HEK293 (cell line): ENCODE data around the gene TOPBP1.

ENCODE experiments used
- CTCF ChIA-PET: fragments of 350-600 bp; formaldehyde crosslinking; extraction: SDS; loops from one replicate; lab custom pipeline; 2021; ENCODE audit warnings: antibody characterized with exemption; lab: Yijun Ruan, JAX
- POLR2A ChIA-PET: fragments of 300-600 bp; formaldehyde crosslinking; extraction: SDS; loops from one replicate; lab custom pipeline; 2020; ENCODE audit warnings: antibody characterized with exemption, inconsistent platforms; lab: Yijun Ruan, JAX
- H3K27ac ChIP-seq: fragments of 200-500 bp; sonication (Bioruptor generic); 2 replicates; pipeline ENCODE4 v1.5.1; 2014; ENCODE audit warnings: low read depth, low read length, control low read depth, inconsistent platforms; ENCODE audit errors: extremely low read depth
- H3K36me3 ChIP-seq, 2 experiments: fragments of 200-500 bp in 1 of 2; sonication (Bioruptor generic) in 1 of 2; 1 replicate in 1 of 2; 2 replicates in 1 of 2; pipeline ENCODE4 v1.5.1; 2014 to 2017; ENCODE audit warnings: inconsistent platforms in 2 of 2, low read length in 2 of 2; ENCODE audit not compliant: control insufficient read depth in 2 of 2, insufficient read depth in 1 of 2
- H3K4me1 ChIP-seq: fragments of 200-500 bp; sonication (Bioruptor generic); 2 replicates; pipeline ENCODE4 v1.5.1; 2014; ENCODE audit warnings: mild to moderate bottlenecking, low read length, inconsistent platforms; ENCODE audit not compliant: control insufficient read depth, insufficient read depth
- H3K4me3 ChIP-seq: 2 replicates; pipeline ENCODE4 v1.5.1; 2011; ENCODE audit warnings: low read depth, mild to moderate bottlenecking, control low read depth, low read length, moderate library complexity
- H3K9me3 ChIP-seq: fragments of 200-500 bp; sonication (Bioruptor generic); 2 replicates; pipeline ENCODE4 v1.5.1; 2014; ENCODE audit warnings: low read depth, low read length, inconsistent platforms; ENCODE audit not compliant: control insufficient read depth, insufficient read depth
- CTCF ChIP-seq: fragments of 450-650 bp; formaldehyde crosslinking; IDR thresholded peaks from 2 replicates; pipeline ENCODE4 v1.5.1; 2016; ENCODE audit warnings: missing biosample characterization, missing genetic modification characterization
- HOXD13 ChIP-seq: sonication (generic); formaldehyde crosslinking; IDR thresholded peaks from 2 replicates; pipeline ENCODE4 v1.8.0; 2022; ENCODE audit warnings: missing genetic modification reagents, borderline replicate concordance
- KLF7 ChIP-seq: fragments of 450-650 bp; formaldehyde crosslinking; IDR thresholded peaks from 2 replicates; pipeline ENCODE4 v1.5.1; 2016; ENCODE audit warnings: missing biosample characterization, missing genetic modification characterization, borderline replicate concordance
- KLF8 ChIP-seq: fragments of 450-650 bp; formaldehyde crosslinking; IDR thresholded peaks from 2 replicates; pipeline ENCODE4 v1.5.1; 2016; ENCODE audit warnings: missing biosample characterization, missing genetic modification characterization
- KLF9 ChIP-seq: fragments of 450-650 bp; formaldehyde crosslinking; IDR thresholded peaks from 2 replicates; pipeline ENCODE4 v1.5.1; 2016; ENCODE audit warnings: missing biosample characterization, missing genetic modification characterization, low read depth
- SALL2 ChIP-seq: fragments of 450-650 bp; formaldehyde crosslinking; IDR thresholded peaks from 2 replicates; pipeline ENCODE4 v1.5.0; 2017; ENCODE audit warnings: missing biosample characterization, mild to moderate bottlenecking, missing genetic modification characterization, borderline replicate concordance
- ZBTB48 ChIP-seq: fragments of 450-650 bp; formaldehyde crosslinking; IDR thresholded peaks from 2 replicates; pipeline ENCODE4 v1.5.1; 2016; ENCODE audit warnings: missing biosample characterization, missing genetic modification characterization
- ZIC2 ChIP-seq: fragments of 450-650 bp; formaldehyde crosslinking; IDR thresholded peaks from 2 replicates; pipeline ENCODE4 v1.5.1; 2016; ENCODE audit warnings: missing biosample characterization, missing genetic modification characterization
- ZNF112 ChIP-seq: fragments of 450-650 bp; formaldehyde crosslinking; IDR thresholded peaks from 2 replicates; pipeline ENCODE4 v1.5.0; 2017; ENCODE audit warnings: missing biosample characterization, missing genetic modification characterization
- ZNF121 ChIP-seq: fragments of 450-650 bp; formaldehyde crosslinking; IDR thresholded peaks from 2 replicates; pipeline ENCODE4 v1.5.1; 2016; ENCODE audit warnings: missing biosample characterization, missing genetic modification characterization
- ZNF175 ChIP-seq: fragments of 450-650 bp; formaldehyde crosslinking; IDR thresholded peaks from 2 replicates; pipeline ENCODE4 v1.5.1; 2016; ENCODE audit warnings: missing biosample characterization, missing genetic modification characterization
- ZNF2 ChIP-seq: fragments of 450-650 bp; formaldehyde crosslinking; IDR thresholded peaks from 2 replicates; pipeline ENCODE4 v1.5.1; 2016; ENCODE audit warnings: missing biosample characterization, missing genetic modification characterization
- ZNF223 ChIP-seq: fragments of 450-650 bp; formaldehyde crosslinking; IDR thresholded peaks from 2 replicates; pipeline ENCODE4 v1.5.1; 2016; ENCODE audit warnings: missing biosample characterization, missing genetic modification characterization
- ZNF302 ChIP-seq: fragments of 450-650 bp; formaldehyde crosslinking; IDR thresholded peaks from 2 replicates; pipeline ENCODE4 v1.5.1; 2016; ENCODE audit warnings: missing biosample characterization, missing genetic modification characterization, low read depth
- ZNF341 ChIP-seq: fragments of 450-650 bp; formaldehyde crosslinking; IDR thresholded peaks from 2 replicates; pipeline ENCODE4; 2016; ENCODE audit warnings: low read depth, missing biosample characterization, missing genetic modification characterization
- ZNF354C ChIP-seq: fragments of 450-650 bp; formaldehyde crosslinking; IDR thresholded peaks from 2 replicates; pipeline ENCODE4 v1.5.1; 2016; ENCODE audit warnings: missing biosample characterization, missing genetic modification characterization, low read depth, borderline replicate concordance
- ZNF510 ChIP-seq: fragments of 450-650 bp; formaldehyde crosslinking; IDR thresholded peaks from 2 replicates; pipeline ENCODE4 v1.5.1; 2018; ENCODE audit warnings: mild to moderate bottlenecking, missing genetic modification characterization, missing biosample characterization; ENCODE audit not compliant: insufficient replicate concordance
- ZNF513 ChIP-seq: fragments of 450-650 bp; IDR thresholded peaks from 2 replicates; pipeline ENCODE4 v1.5.1; 2018; ENCODE audit warnings: missing biosample characterization, missing genetic modification characterization
- ZNF555 ChIP-seq: fragments of 450-650 bp; formaldehyde crosslinking; conservative IDR thresholded peaks from 2 replicates; pipeline ENCODE4 v1.5.1; 2017; ENCODE audit warnings: missing biosample characterization, mild to moderate bottlenecking, missing genetic modification characterization, inconsistent platforms
- ZNF558 ChIP-seq: fragments of 450-650 bp; formaldehyde crosslinking; IDR thresholded peaks from 2 replicates; pipeline ENCODE4 v1.5.1; 2016; ENCODE audit warnings: missing biosample characterization, missing genetic modification characterization
- ZNF596 ChIP-seq: fragments of 450-650 bp; IDR thresholded peaks from 2 replicates; pipeline ENCODE4 v1.5.0; 2018; ENCODE audit warnings: missing biosample characterization, mild to moderate bottlenecking, missing genetic modification characterization, moderate library complexity
- ZNF610 ChIP-seq: fragments of 450-650 bp; formaldehyde crosslinking; IDR thresholded peaks from 2 replicates; pipeline ENCODE4 v1.5.1; 2016; ENCODE audit warnings: missing biosample characterization, missing genetic modification characterization, borderline replicate concordance
- ZNF623 ChIP-seq: fragments of 450-650 bp; formaldehyde crosslinking; IDR thresholded peaks from 2 replicates; pipeline ENCODE4 v1.5.1; 2016; ENCODE audit warnings: missing biosample characterization, missing genetic modification characterization
- ZNF654 ChIP-seq: fragments of 450-650 bp; formaldehyde crosslinking; IDR thresholded peaks from 2 replicates; pipeline ENCODE4 v1.5.1; 2016; ENCODE audit warnings: low read depth, missing biosample characterization, missing genetic modification characterization
- ZNF76 ChIP-seq: fragments of 450-650 bp; formaldehyde crosslinking; IDR thresholded peaks from 2 replicates; pipeline ENCODE4; 2016; ENCODE audit warnings: low read depth, missing biosample characterization, missing genetic modification characterization, borderline replicate concordance
- ZNF777 ChIP-seq: fragments of 450-650 bp; formaldehyde crosslinking; IDR thresholded peaks from 2 replicates; pipeline ENCODE4 v1.5.1; 2017; ENCODE audit warnings: missing biosample characterization, missing genetic modification characterization, borderline replicate concordance
- ZSCAN30 ChIP-seq: fragments of 450-650 bp; IDR thresholded peaks from 2 replicates; pipeline ENCODE4 v1.5.1; 2018; ENCODE audit warnings: missing biosample characterization, mild to moderate bottlenecking, missing genetic modification characterization, moderate library complexity
- TF ChIP-seq, protein P1 (sequence below): fragments of 450-650 bp; formaldehyde crosslinking; IDR thresholded peaks from 2 replicates; pipeline ENCODE4 v1.5.1; 2016; ENCODE audit warnings: missing biosample characterization, missing genetic modification characterization

TOPBP1 gene

DNA sequence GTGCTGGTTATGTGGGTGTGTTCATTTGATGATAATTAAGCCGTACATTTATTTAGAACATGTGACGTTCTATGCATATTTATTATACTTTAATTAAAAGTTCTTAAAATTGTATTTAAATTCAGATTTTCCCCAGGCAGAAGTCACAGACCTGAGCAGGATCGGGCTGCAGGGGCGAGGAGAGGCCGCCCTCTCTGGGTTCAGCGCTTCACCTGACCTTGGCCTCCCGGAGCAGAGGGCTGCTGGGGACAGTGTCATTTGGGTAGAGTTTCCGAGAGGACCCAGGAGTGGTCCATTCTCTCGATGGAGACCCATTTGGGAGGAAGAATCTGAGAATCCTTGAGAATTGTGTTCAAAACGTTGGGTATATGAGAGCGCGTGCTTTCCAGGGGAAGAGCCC lies 12.0 kb upstream of the TOPBP1 start:
- H3K4me3 ChIP-seq, result no peak overlapping the region
- POLR2A ChIA-PET, result no interaction called here
- H3K36me3 ChIP-seq, result no peaks in the 10 kb centered on the region
- no peak overlapping the region for H3K27ac ChIP-seq
- TF ChIP-seq ZNF510 (tag by site-specific recombination) (no peak), ZNF223 (tag by site-specific recombination) (no peak), ZIC2 (tag by site-specific recombination) (no peak), ZNF654 (tag by site-specific recombination) (no peak), KLF7 (no peak)
- no peaks in the 10 kb centered on the region for H3K9me3 ChIP-seq
- no peaks in the 10 kb centered on the region for H3K4me1 ChIP-seq
- CTCF ChIA-PET, result no interaction called here

DNA sequence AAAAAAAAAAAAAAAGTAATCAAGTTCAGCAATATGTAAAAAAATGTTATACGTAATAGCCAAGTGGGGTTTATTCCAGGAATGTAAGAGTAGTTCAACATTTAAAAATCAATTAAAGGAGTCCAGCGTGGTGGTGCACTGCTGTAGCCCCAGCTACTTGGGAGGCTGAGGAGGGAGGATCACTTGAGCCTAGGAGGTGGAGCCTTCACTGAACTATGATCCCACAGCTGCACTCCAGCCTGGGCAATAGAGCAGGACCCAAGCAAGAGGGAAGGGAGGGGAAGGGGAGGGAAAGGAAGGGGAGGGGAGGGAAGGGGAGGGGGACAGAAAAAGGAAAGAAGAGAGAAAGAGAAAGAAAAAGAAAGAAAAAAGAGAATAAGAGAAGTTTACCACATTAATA lies 10.7 kb upstream of the TOPBP1 start:
- no peaks in the 10 kb centered on the region for H3K9me3 ChIP-seq
- ChIA-PET CTCF (no interaction called here), POLR2A (interaction anchor here (0.5 kb wide), 1 partner anchor 614 kb away, joined by 3 read pairs; no protein-coding TSS in a partner anchor)
- TF ChIP-seq ZNF623 (tag by site-specific recombination) (no peak), HOXD13 (no peak), ZSCAN30 (tag by site-specific recombination) (no peak), ZBTB48 (no peak), ZNF596 (tag by site-specific recombination) (no peak), ZNF121 (tag by site-specific recombination) (no peak), ZNF558 (tag by site-specific recombination) (no peak), ZNF610 (tag by site-specific recombination) (no peak), ZNF513 (tag by site-specific recombination) (no peak), ZNF555 (no peak), ZNF112 (tag by site-specific recombination) (no peak), ZNF2 (tag by site-specific recombination) (no peak), ZNF175 (tag by site-specific recombination) (no peak)
- no peak overlapping the region for H3K27ac ChIP-seq
- no peaks in the 10 kb centered on the region for H3K36me3 ChIP-seq
- H3K4me3 ChIP-seq, result no peak overlapping the region
- H3K4me1 ChIP-seq, result no peaks in the 10 kb centered on the region

DNA sequence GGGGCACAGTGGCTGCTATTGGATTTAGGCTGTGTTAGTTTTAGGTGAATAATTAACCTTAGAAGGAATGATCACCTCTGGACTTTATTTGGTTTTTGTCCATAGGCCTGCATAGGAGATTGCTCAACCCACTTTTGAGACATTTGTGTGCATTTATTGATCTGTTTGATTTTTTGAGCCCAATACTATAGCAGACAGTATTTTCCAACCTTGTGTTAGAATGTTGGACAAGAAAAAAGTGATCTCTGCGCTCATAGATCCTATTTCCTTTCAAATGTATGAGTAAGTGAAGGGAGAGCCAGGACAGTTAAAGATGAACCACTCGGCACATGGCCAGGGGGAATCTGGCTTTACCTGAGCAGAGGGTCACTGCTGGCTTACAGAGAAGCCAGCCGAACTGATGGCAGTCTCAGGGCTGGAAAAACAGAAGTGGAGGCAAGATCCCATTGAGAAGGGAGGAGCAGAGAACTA lies 8.8 kb upstream of the TOPBP1 start:
- POLR2A ChIA-PET, result no interaction called here
- Histone ChIP-seq H3K4me3 (no peak overlapping the region), H3K4me1 (no peaks in the 10 kb centered on the region), H3K36me3 (no peaks in the 10 kb centered on the region), H3K27ac (no peak overlapping the region), H3K9me3 (no peaks in the 10 kb centered on the region)
- TF ChIP-seq ZNF341 (no peak), ZNF302 (tag by site-specific recombination) (no peak), CTCF (tag by site-specific recombination) (no peak), ZNF2 (tag by site-specific recombination) (no peak), ZNF777 (no peak), ZNF76 (no peak), KLF8 (tag by site-specific recombination) (no peak), ZNF354C (tag by site-specific recombination) (no peak), KLF9 (tag by site-specific recombination) (no peak), SALL2 (tag by site-specific recombination) (no peak)
- TF ChIP-seq, protein P1, sequence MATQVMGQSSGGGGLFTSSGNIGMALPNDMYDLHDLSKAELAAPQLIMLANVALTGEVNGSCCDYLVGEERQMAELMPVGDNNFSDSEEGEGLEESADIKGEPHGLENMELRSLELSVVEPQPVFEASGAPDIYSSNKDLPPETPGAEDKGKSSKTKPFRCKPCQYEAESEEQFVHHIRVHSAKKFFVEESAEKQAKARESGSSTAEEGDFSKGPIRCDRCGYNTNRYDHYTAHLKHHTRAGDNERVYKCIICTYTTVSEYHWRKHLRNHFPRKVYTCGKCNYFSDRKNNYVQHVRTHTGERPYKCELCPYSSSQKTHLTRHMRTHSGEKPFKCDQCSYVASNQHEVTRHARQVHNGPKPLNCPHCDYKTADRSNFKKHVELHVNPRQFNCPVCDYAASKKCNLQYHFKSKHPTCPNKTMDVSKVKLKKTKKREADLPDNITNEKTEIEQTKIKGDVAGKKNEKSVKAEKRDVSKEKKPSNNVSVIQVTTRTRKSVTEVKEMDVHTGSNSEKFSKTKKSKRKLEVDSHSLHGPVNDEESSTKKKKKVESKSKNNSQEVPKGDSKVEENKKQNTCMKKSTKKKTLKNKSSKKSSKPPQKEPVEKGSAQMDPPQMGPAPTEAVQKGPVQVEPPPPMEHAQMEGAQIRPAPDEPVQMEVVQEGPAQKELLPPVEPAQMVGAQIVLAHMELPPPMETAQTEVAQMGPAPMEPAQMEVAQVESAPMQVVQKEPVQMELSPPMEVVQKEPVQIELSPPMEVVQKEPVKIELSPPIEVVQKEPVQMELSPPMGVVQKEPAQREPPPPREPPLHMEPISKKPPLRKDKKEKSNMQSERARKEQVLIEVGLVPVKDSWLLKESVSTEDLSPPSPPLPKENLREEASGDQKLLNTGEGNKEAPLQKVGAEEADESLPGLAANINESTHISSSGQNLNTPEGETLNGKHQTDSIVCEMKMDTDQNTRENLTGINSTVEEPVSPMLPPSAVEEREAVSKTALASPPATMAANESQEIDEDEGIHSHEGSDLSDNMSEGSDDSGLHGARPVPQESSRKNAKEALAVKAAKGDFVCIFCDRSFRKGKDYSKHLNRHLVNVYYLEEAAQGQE (tag by site-specific recombination), result no peak
- CTCF ChIA-PET, result interaction anchor here (0.6 kb wide), 1 partner anchor 254 kb away, joined by 3 read pairs; no protein-coding TSS in a partner anchor
